Natural killer cell (primary cell): ENCODE data around the gene CLSTN2. TPM values are rescaled to one million over a fixed set of nuclear protein-coding genes. Genes with fewer than 3 reads are reported as not detected.

ENCODE experiments used
- ATAC-seq, 3 donors: fragments of 150-1000 bp in 2 of 3; fragments of 200-7000 bp in 1 of 3; cut with Tn5 transposase; 1 replicate in 1 of 3; 2 replicates in 2 of 3; pipeline ENCODE4 v1.10.0; 2021; ENCODE audit warnings: mild to moderate bottlenecking in 2 of 3, moderate library complexity in 2 of 3
- DNase-seq, 2 donors: peaks; one replicate each; pipeline versions ENCODE4 v3.0.0 to v3.0.0-alpha.2; 2013 to 2021; ENCODE audit warnings: mixed read lengths in 1 of 2
- H3K27ac ChIP-seq: one replicate; pipeline ENCODE4 v1.5.1; 2013; ENCODE audit warnings: mild to moderate bottlenecking, low read length
- H3K27me3 ChIP-seq: one replicate; pipeline ENCODE4 v1.6.1; 2013; ENCODE audit warnings: low read length; ENCODE audit not compliant: control insufficient read depth, insufficient read depth
- H3K36me3 ChIP-seq: one replicate; pipeline ENCODE4 v1.6.1; 2013; ENCODE audit warnings: low read length; ENCODE audit not compliant: control insufficient read depth, insufficient read depth
- H3K4me1 ChIP-seq: one replicate; pipeline ENCODE4 v1.6.1; 2013; ENCODE audit warnings: low read length; ENCODE audit not compliant: control insufficient read depth, insufficient read depth
- H3K4me3 ChIP-seq: one replicate; pipeline ENCODE4 v1.5.1; 2013; ENCODE audit warnings: low read length
- H3K9me3 ChIP-seq: one replicate; pipeline ENCODE4 v1.6.1; 2013; ENCODE audit warnings: low read length; ENCODE audit not compliant: control insufficient read depth, insufficient read depth
- H3K27ac Mint-ChIP-seq, 2 donors: one replicate each; pipeline ENCODE4 v1.8.0; 2022; ENCODE audit warnings: mild to moderate bottlenecking in 2 of 2, mixed read lengths in 2 of 2, moderate library complexity in 1 of 2
- H3K27me3 Mint-ChIP-seq, 2 donors: one replicate each; pipeline ENCODE4 v1.8.0; 2022; ENCODE audit warnings: low read depth in 2 of 2, mixed read lengths in 2 of 2
- H3K36me3 Mint-ChIP-seq: one replicate; pipeline ENCODE4 v1.8.0; 2022; ENCODE audit warnings: mixed read lengths
- H3K4me1 Mint-ChIP-seq, 2 donors: one replicate each; pipeline ENCODE4 v1.8.0; 2022; ENCODE audit warnings: mixed read lengths in 2 of 2
- H3K4me3 Mint-ChIP-seq: one replicate; pipeline ENCODE4 v1.8.0; 2022; ENCODE audit warnings: mild to moderate bottlenecking, moderate library complexity, mixed read lengths
- H3K9me3 Mint-ChIP-seq, 2 donors: one replicate each; pipeline ENCODE4 v1.8.0; 2022; ENCODE audit warnings: mixed read lengths in 2 of 2
- CTCF ChIP-seq: fragments of 200-600 bp; IDR thresholded peaks from one replicate; pipeline ENCODE4 v1.8.0; 2022; ENCODE audit warnings: antibody characterized with exemption
- WGBS: methylation state at CpG from one replicate; pipeline ENCODE4 v1.1.7; 2013; ENCODE audit warnings: missing lambda C conversion rate; ENCODE audit not compliant: insufficient coverage; 5-methylcytosine and 5-hydroxymethylcytosine counted together
- intact Hi-C: fragments of 100-400 bp; cut with micrococcal nuclease; formaldehyde crosslinking; loops from one replicate; pipeline ENCODE4 v1.14.2; 2022
- total RNA-seq, 4 donors: library from RNA; stranded (reverse); fragments of 120-200 nt in 1 of 4; gene quantifications; one replicate each; pipeline versions ENCODE4 v1.2.3 to v1.2.4, GENCODE V29; 2013 to 2022

CLSTN2 gene
- total RNA-seq, 3 donors from 2014 or later (not counting 1 experiment from before 2014, with no cell fraction given), result 0.05 TPM; not detected in 2

GRCh38 chr3:140599009-140599408 lies 664.0 kb downstream of the CLSTN2 start:
- no peak for TF ChIP-seq CTCF
- no peaks in the 10 kb centered on the region for H3K9me3 ChIP-seq
- intact Hi-C loops, result no loop called here
- Mint-ChIP-seq H3K27ac (no peak overlapping the region), H3K36me3 (no peaks in the 10 kb centered on the region), H3K4me1 (no peaks in the 10 kb centered on the region), H3K4me3 (no peak overlapping the region), H3K9me3 (no peaks in the 10 kb centered on the region), H3K27me3 (peaks cover 0 to 5% of the 10 kb centered on the region in 2 donors)
- H3K27me3 ChIP-seq, result no peaks in the 10 kb centered on the region
- H3K36me3 ChIP-seq, result no peaks in the 10 kb centered on the region
- H3K4me1 ChIP-seq, result no peaks in the 10 kb centered on the region
- DNase-seq, result no peak
- no peak overlapping the region for H3K27ac ChIP-seq
- ATAC-seq, result no peak
- H3K4me3 ChIP-seq, result no peak overlapping the region

DNA sequence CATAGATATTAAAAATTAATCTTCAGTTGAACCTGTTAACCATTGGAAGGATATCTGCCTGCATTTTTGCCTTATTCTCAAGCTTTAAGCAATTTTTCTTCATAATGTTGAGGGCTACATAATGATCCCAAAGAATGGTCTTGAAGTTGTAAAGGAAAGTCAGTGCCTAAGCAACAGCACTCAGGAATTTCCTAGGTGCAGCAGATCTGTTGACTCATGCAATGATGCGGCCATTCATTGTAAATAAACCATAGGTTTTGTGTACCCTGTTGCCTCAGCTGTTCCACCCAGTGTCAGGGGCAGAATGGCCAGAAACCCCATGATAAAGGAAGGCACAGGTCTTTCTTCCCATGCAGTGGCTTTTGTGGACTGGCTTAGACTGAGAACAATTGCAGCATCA lies 664.5 kb downstream of the CLSTN2 start:
- Mint-ChIP-seq H3K27ac (no peak overlapping the region), H3K27me3 (peaks cover 0 to 5% of the 10 kb centered on the region in 2 donors), H3K9me3 (no peaks in the 10 kb centered on the region), H3K36me3 (no peaks in the 10 kb centered on the region), H3K4me3 (no peak overlapping the region), H3K4me1 (no peaks in the 10 kb centered on the region)
- no peaks in the 10 kb centered on the region for H3K4me1 ChIP-seq
- intact Hi-C loops, result no loop called here
- no peak for DNase-seq
- H3K27ac ChIP-seq, result no peak overlapping the region
- no peak for ATAC-seq
- no peaks in the 10 kb centered on the region for H3K36me3 ChIP-seq
- H3K4me3 ChIP-seq, result no peak overlapping the region
- 71% methylated on average over 1 of the region's 1 CpG for WGBS
- no peak for TF ChIP-seq CTCF
- H3K27me3 ChIP-seq, result no peaks in the 10 kb centered on the region
- no peaks in the 10 kb centered on the region for H3K9me3 ChIP-seq

GRCh38 chr3:140601881-140602280 lies 666.9 kb downstream of the CLSTN2 start:
- H3K27ac Mint-ChIP-seq, result no peak overlapping the region
- peaks cover 0 to 5% of the 10 kb centered on the region in 2 donors for H3K27me3 Mint-ChIP-seq
- H3K4me3 Mint-ChIP-seq, result no peak overlapping the region
- Histone ChIP-seq H3K9me3 (no peaks in the 10 kb centered on the region), H3K4me1 (no peaks in the 10 kb centered on the region), H3K27me3 (no peaks in the 10 kb centered on the region), H3K4me3 (no peak overlapping the region), H3K27ac (no peak overlapping the region), H3K36me3 (no peaks in the 10 kb centered on the region)
- intact Hi-C loops, result no loop called here
- peaks cover 0 to 4% of the 10 kb centered on the region in 2 donors for H3K9me3 Mint-ChIP-seq
- no peak for TF ChIP-seq CTCF
- ATAC-seq, result no peak
- WGBS, result 100% methylated on average over 2 of the region's 3 CpGs
- no peak for DNase-seq
- no peaks in the 10 kb centered on the region for H3K4me1 Mint-ChIP-seq
- H3K36me3 Mint-ChIP-seq, result no peaks in the 10 kb centered on the region

- Mint-ChIP-seq H3K4me1 (no peaks in the 10 kb centered on the region), H3K9me3 (peaks cover 0 to 4% of the 10 kb centered on the region in 2 donors), H3K27ac (no peak overlapping the region), H3K4me3 (no peak overlapping the region), H3K27me3 (peaks cover 0 to 5% of the 10 kb centered on the region in 2 donors), H3K36me3 (no peaks in the 10 kb centered on the region)
- WGBS, result 70% methylated on average over 2 of the region's 2 CpGs
- Histone ChIP-seq H3K4me1 (no peaks in the 10 kb centered on the region), H3K27me3 (no peaks in the 10 kb centered on the region), H3K36me3 (no peaks in the 10 kb centered on the region), H3K4me3 (no peak overlapping the region), H3K9me3 (no peaks in the 10 kb centered on the region), H3K27ac (no peak overlapping the region)
- intact Hi-C loops, result no loop called here
- ATAC-seq (no peak), DNase-seq (no peak)
- no peak for TF ChIP-seq CTCF
Measured at GRCh38 chr3:140602781-140603180, 667.8 kb downstream of the CLSTN2 start.
